PC-9 (cell line): ENCODE results near the gene EZR. TPM values are rescaled to one million over a fixed set of nuclear protein-coding genes. Genes with fewer than 3 reads are reported as not detected.

Experiments used
- BruUV-seq: library from RNA; stranded (reverse); fragments of 400-500 nt; replicated peaks from 2 replicates; lab custom pipeline; 2021; lab: Mats Ljungman, UMichigan
- CTCF ChIA-PET: fragments of 300-600 bp; sonication (Branson Sonifier 250); formaldehyde crosslinking; loops from one replicate; lab custom pipeline; 2022; ENCODE audit warnings: antibody characterized with exemption; lab: Charles Lee
- POLR2A ChIA-PET: fragments of 300-600 bp; sonication (Branson Sonifier 250); formaldehyde crosslinking; loops from one replicate; lab custom pipeline; 2022; ENCODE audit warnings: antibody characterized with exemption; ENCODE audit not compliant: unreplicated experiment; lab: Charles Lee
- DNase-seq, 2 experiments: peaks; one replicate each; pipeline versions ENCODE4 v3.0.0 to v3.0.0-alpha.2; 2015 to 2022; ENCODE audit warnings: mixed read lengths in 1 of 2
- H2AFZ ChIP-seq: fragments of 200-600 bp; sonication (generic); 2 replicates; pipeline ENCODE4 v1.8.1; 2017; ENCODE audit warnings: antibody characterized with exemption
- H3F3A ChIP-seq: fragments of 200-600 bp; sonication (generic); 2 replicates; pipeline ENCODE4 v1.8.1; 2017; ENCODE audit warnings: antibody characterized with exemption, mild to moderate bottlenecking, low read depth; ENCODE audit not compliant: insufficient read depth
- H3K27ac ChIP-seq: fragments of 200-600 bp; sonication (generic); 2 replicates; pipeline ENCODE4 v1.6.1; 2016; ENCODE audit warnings: mixed run types
- H3K27me3 ChIP-seq: fragments of 200-600 bp; sonication (generic); 2 replicates; pipeline ENCODE4 v1.6.1; 2016; ENCODE audit warnings: low read depth, mixed run types; ENCODE audit not compliant: insufficient read depth
- H3K36me3 ChIP-seq: fragments of 200-600 bp; sonication (generic); 2 replicates; pipeline ENCODE4 v1.6.1; 2016; ENCODE audit warnings: low read depth, mixed run types
- H3K4me1 ChIP-seq: fragments of 200-600 bp; sonication (generic); replicated peaks from 2 replicates; pipeline ENCODE4 v1.6.1; 2016; ENCODE audit warnings: mixed run types; ENCODE audit not compliant: insufficient read depth
- H3K4me2 ChIP-seq: fragments of 200-600 bp; sonication (generic); 2 replicates; pipeline ENCODE4 v1.6.1; 2017; ENCODE audit warnings: mixed run types
- H3K4me3 ChIP-seq: fragments of 200-600 bp; sonication (generic); 2 replicates; pipeline ENCODE4 v1.6.1; 2016; ENCODE audit warnings: mixed run types
- H3K79me2 ChIP-seq: fragments of 200-600 bp; sonication (generic); 2 replicates; pipeline ENCODE4 v1.6.1; 2017; ENCODE audit warnings: low read depth, mixed run types
- H3K9me2 ChIP-seq: fragments of 200-600 bp; sonication (generic); 2 replicates; pipeline ENCODE4 v1.8.1; 2017; ENCODE audit warnings: mild to moderate bottlenecking; ENCODE audit not compliant: insufficient read depth
- H3K9me3 ChIP-seq: fragments of 200-600 bp; sonication (generic); 2 replicates; pipeline ENCODE4 v1.8.1; 2016; ENCODE audit warnings: low read depth; ENCODE audit not compliant: insufficient read depth
- H4K20me1 ChIP-seq: fragments of 200-600 bp; sonication (generic); 2 replicates; pipeline ENCODE4 v1.8.1; 2017; ENCODE audit not compliant: insufficient read depth
- CTCF ChIP-seq: fragments of 200-600 bp; sonication (generic); conservative IDR thresholded peaks from 2 replicates; pipeline ENCODE4 v1.6.1; 2017; ENCODE audit warnings: mixed run types, antibody characterized with exemption, mild to moderate bottlenecking, moderate library complexity
- EZH2 ChIP-seq: fragments of 200-600 bp; sonication (generic); IDR thresholded peaks from 2 replicates; pipeline ENCODE4 v1.8.0; 2017; ENCODE audit warnings: antibody characterized with exemption, low read depth
- intact Hi-C: fragments of 100-400 bp; cut with micrococcal nuclease; formaldehyde crosslinking; loops from one replicate; pipeline ENCODE4 v1.10.0; 2022; ENCODE audit not compliant: unreplicated experiment
- total RNA-seq: library from RNA; stranded (reverse); gene quantifications from 2 replicates; pipeline ENCODE4 v1.2.3, GENCODE V29; 2021

Gene EZR
- total RNA-seq, 1 experiment from 2014 or later: 240 TPM

- Histone ChIP-seq H3F3A (peaks cover 97% of the 10 kb centered on the region), H3K9me3 (no peaks in the 10 kb centered on the region), H3K36me3 (peaks cover 84% of the 10 kb centered on the region), H3K4me3 (peak overlapping the region; percentile 45), H3K4me2 (peak overlapping the region; percentile 77), H4K20me1 (peaks cover 94% of the 10 kb centered on the region), H3K27me3 (no peaks in the 10 kb centered on the region), H3K9me2 (no peaks in the 10 kb centered on the region), H3K79me2 (peaks cover 97% of the 10 kb centered on the region), H3K4me1 (peaks cover 96% of the 10 kb centered on the region), H2AFZ (no peak overlapping the region), H3K27ac (peak overlapping the region; percentile 74)
- no peak for TF ChIP-seq CTCF
- no peak for TF ChIP-seq EZH2
- no TSS peak for BruUV-seq
- ChIA-PET POLR2A (interaction anchor here (0.5 to 1.2 kb wide), 5 partner anchors 12 to 168 kb away, joined by 3 to 10 read pairs (median 3); no protein-coding TSS in a partner anchor), CTCF (no interaction called here)
- peak; percentile 46 to 95 for DNase-seq
- intact Hi-C loops: no loop called here
Observed at GRCh38 chr6:158803733-158804143, 15.4 kb downstream of the EZR start.

- Histone ChIP-seq H3K9me3 (no peaks in the 10 kb centered on the region), H3K36me3 (peaks cover 82% of the 10 kb centered on the region), H3K4me1 (peaks cover 96% of the 10 kb centered on the region), H3K27ac (peak overlapping the region; percentile 65), H3K79me2 (peaks cover 97% of the 10 kb centered on the region), H3K4me3 (0 out of 2 replicates have a peak overlapping the region, but pooled peaks have one; percentile 3), H4K20me1 (peaks cover 94% of the 10 kb centered on the region), H3K4me2 (peak overlapping the region; percentile 70), H3K9me2 (no peaks in the 10 kb centered on the region), H3K27me3 (no peaks in the 10 kb centered on the region), H3F3A (peaks cover 97% of the 10 kb centered on the region), H2AFZ (no peak overlapping the region)
- no peak for DNase-seq
- POLR2A ChIA-PET: no interaction called here
- CTCF ChIA-PET: no interaction called here
- intact Hi-C loops: no loop called here
- TF ChIP-seq EZH2 (no peak), CTCF (no peak)
- no TSS peak for BruUV-seq
Observed at GRCh38 chr6:158801655-158802294, 17.4 kb downstream of the EZR start.

GRCh38 chr6:158799051-158799792 is 19.9 kb downstream of the EZR start:
- Histone ChIP-seq H3K27me3 (no peaks in the 10 kb centered on the region), H2AFZ (no peak overlapping the region), H4K20me1 (peaks cover 97% of the 10 kb centered on the region), H3K9me2 (no peaks in the 10 kb centered on the region), H3K27ac (peak overlapping the region; percentile 65), H3K36me3 (peaks cover 83% of the 10 kb centered on the region), H3K4me2 (peak overlapping the region; percentile 70), H3K4me3 (0 out of 2 replicates have a peak overlapping the region, but pooled peaks have one; percentile 2), H3F3A (peaks cover 97% of the 10 kb centered on the region), H3K79me2 (peaks cover 98% of the 10 kb centered on the region), H3K4me1 (peaks cover 97% of the 10 kb centered on the region), H3K9me3 (no peaks in the 10 kb centered on the region)
- ChIA-PET POLR2A (interaction anchor here (0.7 kb wide), 1 partner anchor 33 kb away, joined by 5 read pairs; no protein-coding TSS in a partner anchor), CTCF (no interaction called here)
- TF ChIP-seq CTCF (no peak), EZH2 (no peak)
- intact Hi-C loops: no loop called here
- no peak for DNase-seq
- BruUV-seq: no TSS peak
